EH (cell line): ENCODE data around the gene COG1.
A peak's percentile ranks its signal among the peaks of the same experiment; 100 is the strongest.

Source experiments
- DNase-seq: peaks from one replicate; pipeline ENCODE4 v3.0.0-alpha.2; 2015; ENCODE audit warnings: low read depth

Gene COG1

GRCh38 chr17:73228748-73229236, 35.9 kb downstream of the COG1 start:
- peak; percentile 87 for DNase-seq

- no peak for DNase-seq
Observed at GRCh38 chr17:73230088-73230487, 37.2 kb downstream of the COG1 start.

- DNase-seq: peak; percentile 39
Observed at GRCh38 chr17:73231395-73231794, 38.5 kb downstream of the COG1 start.

GRCh38 chr17:73231841-73232586, 39.2 kb downstream of the COG1 start:
- DNase-seq: peak; percentile 95

- peak; percentile 40 for DNase-seq
Observed at GRCh38 chr17:73232587-73233373, 39.9 kb downstream of the COG1 start.

GRCh38 chr17:73234736-73235135, 41.9 kb downstream of the COG1 start:
- no peak for DNase-seq

- no peak for DNase-seq
Observed at GRCh38 chr17:73237714-73238113, 44.9 kb downstream of the COG1 start.

DNA sequence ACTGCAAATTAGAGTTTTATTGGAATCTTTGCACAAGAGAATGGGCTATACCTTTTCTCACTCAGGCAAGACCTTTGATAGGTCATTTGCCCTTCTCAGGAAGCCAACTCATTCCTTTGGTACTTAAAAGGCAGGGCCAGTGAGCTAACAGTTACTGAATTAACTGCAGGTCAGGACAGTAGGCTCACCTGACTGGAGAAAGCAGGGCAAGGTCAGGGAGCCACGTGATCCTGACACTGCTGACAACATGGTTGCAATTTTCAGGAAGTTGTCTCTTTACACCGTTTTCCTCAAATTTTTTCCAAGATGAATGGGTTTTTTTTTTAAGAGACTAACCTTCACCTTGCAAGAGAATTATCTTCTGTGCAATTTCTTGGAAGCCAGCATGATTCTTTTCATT, 47.7 kb downstream of the COG1 start:
- DNase-seq: no peak

- peak; percentile 27 for DNase-seq
Observed at GRCh38 chr17:73247726-73248125, 54.9 kb downstream of the COG1 start.

DNA sequence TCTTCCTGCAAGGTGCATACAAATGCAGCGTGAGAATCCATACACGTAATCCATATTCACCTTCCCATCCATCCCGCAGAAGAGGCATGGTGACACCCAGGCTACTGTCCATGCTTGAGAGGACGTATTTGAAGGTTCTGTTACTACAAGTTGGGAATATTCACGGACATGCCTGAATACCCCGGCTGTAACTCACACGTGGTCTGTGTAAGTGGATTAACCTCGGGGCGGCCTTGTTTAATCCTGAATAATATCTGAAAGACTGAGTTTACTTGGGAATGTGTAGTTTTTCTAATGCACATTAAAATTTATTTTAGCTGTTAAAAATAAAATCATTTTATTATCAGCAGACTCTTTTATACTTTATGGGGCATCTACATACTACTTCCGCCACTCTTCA, 55.7 kb downstream of the COG1 start:
- no peak for DNase-seq

DNA sequence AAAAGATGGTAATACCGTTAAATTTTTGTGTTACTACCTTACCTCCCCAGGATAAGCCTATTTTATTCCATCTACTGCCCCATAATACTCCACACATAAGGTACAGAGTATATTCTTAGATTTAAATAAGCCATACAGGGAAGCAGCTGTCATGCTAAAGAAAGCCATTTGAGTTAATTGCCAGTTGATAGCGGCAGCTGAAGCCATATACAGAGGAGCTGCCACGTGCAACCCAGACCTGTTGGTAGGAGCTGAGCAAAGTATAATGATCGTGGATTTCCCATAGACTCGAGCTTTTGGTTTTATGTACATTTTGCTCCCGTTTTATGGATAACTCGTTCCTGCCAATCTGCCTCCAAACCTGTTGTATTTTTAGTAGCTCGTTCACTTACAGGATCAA, 56.8 kb downstream of the COG1 start:
- DNase-seq: no peak

DNA sequence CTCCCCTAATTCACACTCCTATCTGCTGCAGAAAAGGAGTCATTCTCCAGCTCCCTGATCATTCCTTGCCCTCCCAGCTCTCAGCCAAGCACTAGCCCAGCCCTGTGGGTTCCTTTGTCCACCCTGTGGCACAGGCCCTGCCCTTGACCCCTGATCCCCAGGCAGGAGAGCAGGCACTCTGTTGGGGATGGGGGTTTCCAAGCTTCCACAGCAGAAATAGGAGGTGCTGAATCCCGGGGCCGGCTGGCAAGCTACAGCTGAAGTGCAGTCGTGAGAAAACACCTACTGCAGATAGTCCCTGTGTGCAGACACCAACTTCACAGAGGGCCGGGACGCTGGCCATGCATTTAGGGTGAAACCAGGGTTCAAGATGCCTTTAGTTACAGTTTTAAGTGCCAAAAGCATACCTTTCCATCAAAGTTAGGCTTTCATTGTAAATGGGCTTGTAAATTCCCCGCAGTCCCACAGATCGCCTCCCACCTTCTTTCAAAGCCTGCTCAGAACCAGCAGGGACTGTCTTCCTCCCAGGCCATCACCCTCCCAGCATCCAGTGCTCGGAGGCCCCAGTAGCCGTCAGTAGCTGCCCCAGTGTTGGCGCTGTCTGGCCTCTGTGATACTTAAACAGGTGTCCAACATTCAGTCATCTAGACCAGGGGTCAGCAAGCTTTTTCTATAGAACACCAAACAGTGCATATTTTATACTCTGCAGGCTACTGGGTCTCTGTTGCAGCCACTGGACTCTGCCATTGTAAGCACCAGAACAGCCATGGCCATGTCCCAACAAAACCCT, 58.2 kb downstream of the COG1 start:
- DNase-seq: no peak

DNA sequence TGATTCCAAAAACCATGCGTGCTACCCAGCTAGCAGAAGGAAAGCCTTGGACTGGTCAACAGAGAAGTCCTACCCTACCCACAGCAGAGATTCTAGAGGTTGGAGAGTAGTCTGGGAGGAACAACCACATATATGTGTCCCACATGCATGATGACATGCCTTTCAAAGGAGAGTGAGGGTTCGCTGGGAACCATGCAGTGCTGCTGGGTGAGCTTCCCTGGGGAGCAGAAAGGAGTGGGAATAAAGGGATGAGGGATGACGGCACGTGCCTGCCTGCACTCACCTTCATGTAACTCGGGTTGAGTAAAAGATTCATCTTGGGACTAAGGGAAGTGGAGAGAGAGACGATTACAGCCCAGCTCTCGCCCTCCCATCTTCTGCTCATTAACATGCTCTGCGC, 59.0 kb downstream of the COG1 start:
- DNase-seq: no peak

DNA sequence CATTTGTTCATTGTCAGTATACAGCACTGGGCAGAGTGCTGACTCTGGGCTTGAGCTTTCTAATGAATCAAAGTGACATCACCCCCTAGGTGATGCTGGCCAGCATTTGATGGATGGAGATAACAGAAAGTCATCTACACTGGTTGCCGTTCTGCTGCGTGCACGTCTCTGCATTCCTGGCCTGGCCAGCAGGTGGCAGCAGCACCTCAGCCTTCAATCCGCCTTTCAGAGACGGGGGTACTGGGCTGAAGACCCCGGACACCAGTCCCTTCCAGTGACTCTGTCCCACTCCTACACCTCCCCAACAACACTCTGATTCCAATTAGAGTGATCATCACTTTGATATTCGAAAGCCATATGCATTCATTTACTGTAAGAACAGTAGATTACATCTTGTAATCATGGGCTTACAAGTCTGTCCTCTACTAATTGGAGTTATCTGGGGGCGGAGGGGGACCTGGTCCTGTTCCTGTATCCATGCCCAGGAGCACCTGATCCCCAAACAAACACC, 62.9 kb downstream of the COG1 start:
- peak; percentile 51 for DNase-seq

DNA sequence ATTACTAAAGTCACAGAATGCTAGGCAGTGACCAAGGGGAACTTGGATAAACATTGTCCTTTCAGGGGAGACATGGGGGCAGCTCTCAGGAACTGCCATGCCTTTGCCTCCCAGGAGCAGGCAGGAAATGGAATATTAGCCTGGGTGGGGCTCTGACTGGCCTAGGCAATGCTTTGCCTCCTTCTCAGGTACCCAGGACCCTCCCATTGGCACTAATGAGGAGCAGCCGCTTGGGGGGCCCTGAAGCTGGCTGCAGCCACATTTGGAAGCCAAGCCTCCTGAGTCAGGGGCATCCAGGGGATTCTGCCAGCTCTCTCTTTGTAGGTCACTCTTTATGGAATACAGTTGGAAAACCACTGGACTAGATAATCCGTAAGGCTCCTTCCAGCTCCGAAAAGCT, 63.4 kb downstream of the COG1 start:
- no peak for DNase-seq

DNA sequence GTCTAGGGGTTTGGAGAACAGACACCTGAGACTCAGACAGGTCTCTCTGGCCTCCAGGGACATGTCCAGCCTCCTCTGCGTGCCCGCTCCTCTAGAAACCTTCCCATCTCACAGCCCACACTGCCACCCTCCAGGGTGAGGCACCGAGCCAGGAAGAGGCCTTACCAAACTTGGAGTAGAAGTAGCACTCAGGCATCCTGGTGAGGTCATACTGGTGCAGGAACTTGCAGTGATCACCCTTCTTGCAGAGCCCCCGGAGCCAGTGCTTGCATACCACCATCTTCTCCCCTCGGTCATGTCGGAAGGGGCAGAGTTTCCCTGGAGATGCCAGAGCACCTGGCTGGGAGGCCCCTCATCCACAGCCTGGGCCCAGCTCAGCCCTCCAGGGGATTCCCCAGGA, 64.7 kb downstream of the COG1 start:
- DNase-seq: no peak
